HG02870 (cell line): Measurements from ENCODE around the gene VPS4B.

ENCODE experiments used
- ATAC-seq: cut with Tn5 transposase; IDR thresholded peaks from one replicate; pipeline ENCODE4 v1.9.1; 2021; ENCODE audit warnings: mild to moderate bottlenecking, moderate library complexity; ENCODE audit not compliant: unreplicated experiment

VPS4B gene

DNA sequence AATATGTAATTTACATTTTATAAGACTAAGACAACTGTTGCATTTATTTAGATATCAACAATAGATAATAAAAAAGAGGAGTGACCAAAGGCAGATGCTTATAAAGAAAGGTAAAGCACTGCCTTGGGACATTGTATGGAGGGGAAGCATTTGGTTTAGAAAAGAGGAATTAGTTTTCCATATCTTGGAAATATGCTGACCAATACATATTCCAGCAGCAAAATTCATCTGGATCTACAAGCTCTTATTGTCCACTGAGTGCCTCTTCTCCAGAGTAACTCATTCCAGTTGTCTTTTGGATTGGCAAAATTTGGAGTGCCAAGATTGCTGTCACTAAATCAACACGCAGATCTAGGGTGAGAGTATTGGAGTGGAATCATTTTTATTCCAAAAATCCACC lies 8.9 kb upstream of the VPS4B start:
- no peak for ATAC-seq

DNA sequence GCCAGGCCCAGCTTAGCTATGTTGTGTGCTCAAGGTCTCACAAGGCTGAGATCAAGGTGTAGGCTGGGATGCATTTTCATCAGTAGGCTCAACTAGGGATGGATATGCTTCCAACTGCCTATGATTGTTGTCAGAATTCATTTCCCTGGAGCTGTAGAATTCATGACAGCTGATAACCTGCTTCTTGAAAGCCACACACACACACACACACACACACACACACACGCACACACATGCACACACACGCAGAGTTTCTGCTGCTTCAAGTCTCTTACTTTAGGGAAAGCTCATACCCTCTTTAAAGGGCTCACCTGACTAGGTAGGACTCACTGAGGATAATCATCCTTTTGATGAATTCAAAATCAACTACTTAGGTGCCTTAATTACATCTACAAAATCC lies 8.2 kb upstream of the VPS4B start:
- no peak for ATAC-seq

GRCh38 chr18:63427558-63427957 lies 5.3 kb upstream of the VPS4B start:
- no peak for ATAC-seq

DNA sequence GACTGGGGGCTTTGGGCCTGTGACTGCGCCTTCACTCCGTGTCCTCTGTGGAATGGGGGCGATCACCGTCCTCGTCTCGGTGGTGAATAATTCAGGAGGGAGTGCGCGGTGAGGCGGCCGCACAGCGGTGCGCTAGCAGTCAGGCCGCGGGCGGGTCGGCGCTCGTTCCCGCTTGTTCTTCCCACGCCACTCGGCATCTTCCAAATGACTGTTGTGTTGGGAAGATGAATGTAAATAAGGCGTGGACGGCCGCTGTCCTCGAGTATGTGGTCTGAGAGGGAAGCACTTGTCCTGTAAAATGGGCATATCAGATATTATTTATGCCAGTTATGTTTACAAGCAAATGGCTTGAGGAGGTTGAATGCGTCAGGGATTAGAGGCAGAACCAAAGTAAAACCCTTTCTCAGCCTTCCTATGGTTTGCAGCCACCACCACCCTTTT lies 608 bp upstream of the VPS4B start:
- ATAC-seq, result peak; percentile 28

- no peak for ATAC-seq
Measured at GRCh38 chr18:63421514-63421913, 762 bp downstream of the VPS4B start.

- ATAC-seq, result no peak
Measured at GRCh38 chr18:63412953-63413352, 9.3 kb downstream of the VPS4B start.

- ATAC-seq, result no peak
Measured at GRCh38 chr18:63410792-63411191, 11.5 kb downstream of the VPS4B start.

DNA sequence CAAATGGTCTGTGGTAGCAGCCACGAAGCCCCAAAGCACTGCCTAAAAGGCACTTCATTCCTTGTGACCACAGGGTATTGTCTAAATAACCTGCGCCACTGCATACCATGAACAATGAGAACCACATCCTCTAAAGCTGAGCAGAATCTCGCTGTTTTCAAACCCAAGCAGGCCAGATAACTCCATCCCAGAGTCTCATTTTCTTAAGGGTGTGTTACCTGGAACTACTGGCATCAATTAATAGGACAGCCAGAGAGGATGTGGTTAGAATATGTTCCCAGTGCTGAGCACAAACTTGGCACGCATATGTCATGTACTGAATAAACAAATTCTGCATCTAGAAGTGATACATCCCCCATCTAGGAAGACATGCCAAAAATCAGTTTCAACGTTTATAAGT lies 13.0 kb downstream of the VPS4B start:
- ATAC-seq, result no peak

DNA sequence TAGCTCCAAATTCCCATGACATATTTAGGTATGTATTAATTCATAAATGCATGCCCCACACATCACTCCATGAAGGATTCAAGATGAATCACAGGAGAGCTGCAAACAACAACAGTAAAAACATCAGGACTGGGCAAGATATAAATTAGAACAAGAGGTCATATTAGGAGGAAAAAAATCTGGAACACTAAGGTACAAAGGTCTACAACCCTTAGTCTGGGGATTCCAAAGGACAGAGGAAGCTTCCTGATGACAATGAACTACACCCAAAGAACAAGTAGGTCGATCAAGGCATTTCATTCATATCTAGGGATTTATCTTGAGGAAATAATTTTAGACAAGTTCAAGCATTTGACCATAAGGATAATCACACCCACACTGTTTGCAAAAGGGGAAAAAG lies 14.5 kb downstream of the VPS4B start:
- ATAC-seq, result no peak

GRCh38 chr18:63405986-63406385 lies 16.3 kb downstream of the VPS4B start:
- no peak for ATAC-seq

DNA sequence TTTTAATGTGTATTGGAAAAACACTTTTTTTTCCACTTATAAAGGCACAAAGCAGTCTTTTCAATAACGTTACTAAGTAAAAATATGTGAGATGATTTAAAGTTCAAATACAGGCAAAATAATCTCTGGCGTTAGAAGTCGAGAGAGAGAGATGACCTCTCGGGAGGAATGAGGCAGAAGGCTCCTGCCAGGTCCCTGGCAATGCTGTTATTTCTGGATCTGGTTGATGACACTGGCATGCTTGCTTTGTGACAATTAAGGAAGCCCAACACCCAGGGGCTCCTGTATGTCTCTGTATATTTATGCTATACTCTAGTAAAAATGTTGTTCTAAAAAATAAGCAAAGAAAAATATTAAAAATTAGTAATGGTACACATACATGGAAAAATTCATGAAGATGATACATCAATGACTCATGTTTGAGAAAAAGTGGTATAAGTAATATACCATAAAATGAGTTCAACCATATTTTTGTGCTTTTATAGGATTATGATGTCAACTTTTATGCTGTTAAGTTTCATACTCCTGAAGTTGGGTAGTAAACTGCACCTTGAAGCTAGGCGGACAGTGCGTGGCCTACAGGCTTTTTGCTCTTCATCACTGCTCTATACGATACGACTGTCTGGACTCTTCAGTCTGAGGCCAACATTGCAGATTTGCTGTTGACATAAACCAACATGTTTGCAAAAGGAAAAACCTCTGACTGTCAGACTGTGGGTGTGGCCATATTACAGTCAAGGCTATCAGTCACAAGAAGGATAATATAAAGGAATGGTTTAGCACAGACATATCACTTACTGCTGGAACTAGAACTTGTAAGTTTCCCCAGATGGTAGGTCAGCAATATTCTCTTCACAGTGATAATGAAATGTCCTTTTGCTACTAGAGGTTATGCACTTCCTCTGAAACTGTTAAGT lies 19.8 kb downstream of the VPS4B start:
- ATAC-seq, result no peak

DNA sequence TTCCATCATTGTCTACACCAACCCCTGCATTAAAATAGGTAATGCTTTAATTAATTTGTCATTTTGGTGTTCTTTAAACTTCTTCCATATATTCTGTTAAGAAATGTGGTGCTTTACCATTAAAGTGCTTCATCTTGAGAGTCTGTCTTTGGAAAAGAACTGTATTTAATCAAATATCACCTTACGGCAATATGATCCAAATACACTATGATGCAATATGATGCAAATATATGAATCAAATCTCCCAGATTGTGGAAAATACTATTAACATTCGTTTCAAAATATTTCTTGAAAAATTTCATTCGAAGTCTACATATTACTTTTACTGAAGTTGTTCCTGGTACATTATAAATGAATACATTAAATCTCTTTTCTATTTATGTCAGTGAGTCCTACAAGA lies 23.0 kb downstream of the VPS4B start:
- ATAC-seq, result no peak

DNA sequence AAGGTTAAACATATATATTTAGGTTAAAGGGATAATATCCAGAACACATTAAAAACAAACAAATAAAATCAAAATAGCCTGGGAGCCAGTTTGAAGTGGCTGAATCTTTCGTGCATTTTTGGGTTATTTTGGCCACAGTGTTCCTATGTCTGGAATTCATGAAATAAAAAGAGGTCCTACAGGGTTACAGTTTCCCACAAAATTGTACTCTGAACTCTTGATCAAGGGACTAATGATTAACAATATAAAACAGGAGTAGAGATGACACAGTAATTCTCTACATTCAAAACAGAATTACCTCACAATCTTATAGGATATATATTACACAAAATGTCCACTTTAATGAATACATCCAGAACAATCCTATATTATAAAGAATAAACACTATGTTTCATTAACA lies 24.9 kb downstream of the VPS4B start:
- ATAC-seq, result no peak

DNA sequence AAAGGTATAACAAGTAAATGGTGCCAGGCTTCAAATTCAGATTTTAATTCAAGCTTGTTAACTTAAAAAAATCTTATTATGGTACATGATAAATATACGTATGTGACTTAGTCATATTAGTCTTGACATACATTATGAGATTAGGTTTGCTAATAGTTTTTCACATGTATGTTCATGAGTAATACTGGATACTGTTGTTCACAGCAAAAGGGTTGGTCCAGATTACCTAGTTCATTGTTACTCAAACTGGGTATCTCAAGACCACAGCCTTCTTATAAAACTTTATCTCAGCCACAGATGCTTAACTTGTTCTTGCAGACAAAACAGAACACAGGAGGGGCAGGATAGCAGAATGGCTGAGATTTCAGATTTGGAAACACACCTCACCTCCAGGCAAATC lies 26.8 kb downstream of the VPS4B start:
- no peak for ATAC-seq

DNA sequence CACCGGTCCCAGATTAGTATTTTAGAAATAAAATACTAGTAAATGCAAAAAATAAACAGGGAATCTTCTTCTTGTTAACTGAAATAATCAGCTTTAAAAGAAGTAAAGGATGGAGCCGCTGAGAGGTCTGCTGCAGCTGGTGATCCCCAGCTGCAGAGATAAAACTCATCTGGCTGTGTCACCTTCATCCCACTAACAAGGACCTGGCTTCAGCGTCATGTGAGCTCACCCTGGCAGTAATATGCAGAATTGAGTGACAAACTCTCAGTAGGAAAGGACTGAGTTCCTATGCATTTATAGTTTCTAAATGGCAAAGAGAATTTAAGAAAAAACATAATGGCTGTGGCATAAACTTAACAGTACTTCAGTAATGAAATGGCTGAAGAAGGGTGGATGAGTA lies 27.3 kb downstream of the VPS4B start:
- ATAC-seq, result no peak

- no peak for ATAC-seq
Measured at GRCh38 chr18:63387861-63388260, 34.4 kb downstream of the VPS4B start.

DNA sequence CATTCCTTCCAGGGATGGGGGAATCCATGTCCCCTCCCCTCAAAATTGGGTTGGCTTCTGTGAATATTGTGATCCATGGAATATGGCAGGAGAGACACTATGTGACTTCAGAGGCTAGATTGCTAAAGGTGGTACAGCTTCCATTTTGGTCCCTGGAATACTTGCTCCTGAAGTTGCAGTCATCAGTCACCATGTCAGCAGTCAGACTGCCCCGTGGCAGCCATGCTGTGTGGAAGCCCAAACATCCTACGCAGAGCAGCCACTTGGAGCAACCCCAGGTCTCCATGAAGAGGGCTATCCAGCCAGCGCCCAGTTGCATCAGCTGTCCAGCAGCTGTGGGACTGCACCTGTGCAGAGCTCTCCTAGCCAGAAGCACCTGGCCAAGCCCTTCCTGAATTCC lies 39.4 kb downstream of the VPS4B start:
- no peak for ATAC-seq

DNA sequence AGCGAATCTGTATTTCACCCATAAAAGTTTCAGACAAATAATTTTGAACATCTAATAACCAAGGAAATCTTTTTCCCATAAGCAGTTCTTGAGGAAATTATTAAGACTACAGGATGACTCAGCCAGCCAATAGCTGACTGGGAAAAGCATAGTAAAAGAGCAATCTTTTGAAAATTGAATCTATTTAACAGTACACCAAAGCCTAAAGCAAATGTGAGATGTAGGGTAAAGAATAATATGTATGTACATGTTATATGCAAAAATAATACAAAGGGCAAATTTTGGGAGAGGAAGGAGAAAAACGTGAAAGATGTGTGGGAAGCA lies 42.7 kb downstream of the VPS4B start:
- ATAC-seq, result no peak

DNA sequence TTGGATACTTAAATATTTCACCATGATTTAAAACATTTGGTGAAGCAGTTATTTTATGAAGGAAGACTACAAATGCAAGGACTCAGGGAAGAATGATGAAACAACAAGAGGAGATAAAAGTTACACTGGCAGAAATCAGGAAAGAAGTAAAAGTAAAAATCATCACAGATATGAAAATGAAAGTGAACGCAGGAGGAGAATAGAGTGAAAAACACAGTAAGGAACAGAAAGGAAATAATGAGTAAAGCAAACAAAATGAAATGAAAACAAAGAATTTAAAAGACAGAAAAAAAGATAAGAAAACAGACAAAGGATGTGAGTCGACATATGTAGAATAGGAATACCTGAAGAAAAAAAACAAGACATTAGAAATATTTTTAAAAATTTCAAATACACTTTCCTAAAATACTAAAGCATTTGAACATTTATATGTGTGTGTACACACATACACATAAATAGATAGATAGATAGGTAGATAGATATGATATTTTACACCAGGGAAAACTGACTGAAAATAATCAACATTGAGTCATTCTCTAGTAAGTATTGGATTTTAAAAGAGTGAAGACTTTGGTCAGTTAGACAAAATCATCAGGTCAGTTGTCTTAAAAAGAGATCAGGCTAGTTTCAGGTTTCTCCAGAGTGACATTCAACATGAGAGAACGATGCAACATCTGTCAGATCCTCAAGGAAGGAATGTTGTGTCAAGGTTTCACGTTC lies 43.2 kb downstream of the VPS4B start:
- peak; percentile 67 for ATAC-seq

- ATAC-seq, result no peak
Measured at GRCh38 chr18:63377275-63377980, 44.8 kb downstream of the VPS4B start.

- ATAC-seq, result no peak
Measured at GRCh38 chr18:63376538-63376937, 45.7 kb downstream of the VPS4B start.

DNA sequence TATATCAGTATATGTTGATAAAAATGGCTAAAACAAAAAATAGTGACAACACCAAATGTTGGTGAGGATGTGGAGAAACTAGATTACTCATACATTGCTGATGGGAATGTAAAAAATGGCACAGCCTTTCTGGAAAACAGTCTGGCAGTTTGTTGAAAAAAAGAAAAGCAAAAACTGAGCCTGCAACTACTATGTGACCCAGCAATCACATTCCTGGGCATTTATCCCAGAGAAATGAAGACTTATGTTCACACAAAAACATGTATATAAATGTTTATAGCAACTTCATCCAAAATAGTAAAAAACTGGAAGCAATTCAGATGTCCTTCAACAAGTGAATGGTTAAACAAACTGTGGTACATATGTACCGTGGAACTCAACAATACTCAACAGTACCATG lies 47.7 kb downstream of the VPS4B start:
- no peak for ATAC-seq
